Suppressor macrophage (primary cell): ENCODE results near the gene BRINP2.

ENCODE experiments used
- DNase-seq, 4 experiments: peaks; one replicate each; pipeline ENCODE4 v3.0.0-alpha.2; 2020 to 2022
- total RNA-seq, 17 experiments: gene quantifications; one replicate each; lab custom pipeline; 2026; ENCODE audit warnings: mixed read lengths in 6 of 17, inconsistent platforms in 3 of 17; lab: John Stamatoyannopoulos, UW

BRINP2 gene
- total RNA-seq = 0 to 2.3 (median 0) reads per million in 17 experiments

- DNase-seq = no peak
These were observed at the start of gene BRINP2 for GRCh38 chr1:177170756-177171535. BRINP2 (plus strand) TSS chr1:177170958; CDS start chr1:177229877, 58,919 bp downstream.

DNA sequence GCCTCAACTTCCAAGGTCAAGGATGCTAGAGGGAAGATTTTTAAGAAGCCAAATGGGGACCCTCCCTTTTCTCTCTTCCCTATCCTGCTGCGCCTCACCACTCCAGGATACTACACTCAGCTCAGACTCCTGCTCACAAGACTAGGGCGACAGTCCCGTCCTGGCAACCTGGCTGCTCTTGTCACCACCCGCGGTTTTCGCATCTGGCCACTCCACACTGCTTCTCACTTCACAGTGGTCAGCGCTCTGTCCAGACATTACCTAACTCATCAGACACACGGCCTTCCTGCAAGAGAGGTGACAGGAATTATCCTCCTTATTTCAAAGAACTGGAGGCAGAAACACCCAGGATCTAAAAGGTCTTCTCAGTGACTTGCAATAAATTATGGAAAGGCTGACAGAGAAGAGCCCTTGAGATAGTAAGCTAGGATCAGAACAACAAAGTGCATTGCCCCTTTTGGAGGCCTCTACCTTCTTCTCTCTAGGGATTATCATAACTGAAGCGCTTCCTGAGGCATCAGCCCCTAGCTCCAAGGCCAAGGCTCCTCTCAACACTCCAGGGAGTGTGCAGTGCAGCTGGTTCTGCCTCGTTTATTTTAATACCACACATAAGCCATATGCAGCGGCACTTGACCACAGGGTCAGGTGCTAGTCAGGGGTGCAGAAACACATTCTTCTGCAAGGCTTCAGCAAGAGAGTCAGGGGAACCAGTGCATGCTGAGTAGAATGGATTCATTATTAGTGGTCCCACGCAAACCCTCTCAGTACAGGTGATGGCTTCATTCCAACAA lies 48.1 kb upstream of the BRINP2 start:
- DNase-seq = no peak

GRCh38 chr1:177124577-177125278 lies 46.0 kb upstream of the BRINP2 start:
- no peak for DNase-seq

GRCh38 chr1:177126267-177126666 lies 44.5 kb upstream of the BRINP2 start:
- no peak for DNase-seq

DNA sequence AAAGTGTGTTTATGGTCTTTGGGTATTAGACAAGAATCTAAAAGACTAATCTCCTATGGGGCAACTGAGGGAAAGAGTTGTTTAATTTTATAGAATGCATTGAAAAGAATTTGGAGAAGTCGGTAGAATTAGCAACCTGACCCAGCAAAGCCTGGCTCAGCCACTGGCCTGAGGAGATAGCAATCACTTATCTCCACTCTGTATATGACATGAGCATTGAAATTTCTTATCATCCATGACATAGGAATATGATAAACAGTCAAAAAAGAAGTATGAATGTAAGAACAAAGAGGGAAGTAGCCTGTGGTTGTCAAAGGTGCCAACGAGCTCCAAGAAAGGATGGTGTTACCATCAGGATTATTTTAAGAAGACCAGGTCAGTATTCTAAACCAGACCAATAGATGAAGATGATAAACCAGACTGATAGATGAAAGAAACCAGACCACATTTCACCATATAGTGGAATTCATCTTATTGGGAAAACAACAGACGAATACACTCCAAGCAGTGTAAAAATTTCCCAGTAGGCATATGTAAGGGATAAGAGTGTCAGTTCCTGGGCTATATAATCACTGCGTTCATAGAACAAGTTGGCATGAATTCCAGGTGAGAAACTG lies 42.0 kb upstream of the BRINP2 start:
- no peak for DNase-seq

DNA sequence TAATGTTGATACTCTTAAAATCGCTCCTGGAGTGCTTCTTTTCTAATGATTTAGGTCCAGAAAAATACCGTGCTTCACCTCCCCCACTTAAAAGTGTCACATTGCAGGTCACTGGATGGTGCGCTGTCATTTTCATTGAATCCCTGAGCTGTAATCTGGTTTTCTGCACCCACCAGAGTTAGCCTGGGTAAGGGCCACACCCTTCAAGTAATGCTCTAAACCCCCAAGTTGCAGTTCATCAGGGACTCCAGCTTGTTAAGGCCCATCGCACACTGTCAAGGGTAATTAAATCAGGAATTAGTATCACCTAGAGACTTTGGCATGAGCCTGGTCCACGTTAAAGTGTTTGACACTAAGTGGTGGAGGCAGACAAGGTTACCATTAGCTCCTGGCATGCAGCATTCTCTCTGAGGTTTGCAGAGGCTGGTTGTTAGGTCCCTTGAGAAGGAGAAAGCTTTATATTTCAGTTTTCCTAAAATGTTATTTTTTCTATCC lies 40.3 kb upstream of the BRINP2 start:
- no peak for DNase-seq

- DNase-seq = no peak
These were observed 39.0 kb upstream of the BRINP2 start for GRCh38 chr1:177131723-177132122.

GRCh38 chr1:177132141-177132540 lies 38.6 kb upstream of the BRINP2 start:
- DNase-seq = no peak

DNA sequence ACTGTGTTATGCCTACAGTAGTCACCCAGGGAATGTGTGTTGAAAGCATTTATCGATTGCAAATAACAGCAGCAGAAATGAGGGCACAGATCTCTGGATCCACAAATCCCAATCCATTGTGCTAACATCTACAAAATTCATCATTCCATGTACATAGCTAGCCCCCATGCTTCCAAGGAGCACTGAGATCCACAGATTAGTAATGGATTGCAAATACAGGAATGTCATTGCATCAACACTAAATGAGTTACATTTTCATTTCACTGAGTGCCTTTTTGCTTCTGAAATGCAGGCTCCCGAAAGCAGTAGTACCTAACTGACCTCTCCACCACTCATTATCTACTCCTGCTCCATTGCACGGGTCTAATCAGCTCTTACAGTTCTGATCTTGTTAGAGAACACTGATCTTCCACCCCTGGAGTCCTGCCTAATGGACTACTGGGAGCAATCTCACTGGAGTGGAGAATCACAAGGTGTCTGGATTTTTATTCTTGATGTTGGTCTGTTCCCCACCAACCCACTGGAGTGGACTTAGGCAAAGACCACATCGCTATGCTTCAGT lies 36.7 kb upstream of the BRINP2 start:
- no peak for DNase-seq

DNA sequence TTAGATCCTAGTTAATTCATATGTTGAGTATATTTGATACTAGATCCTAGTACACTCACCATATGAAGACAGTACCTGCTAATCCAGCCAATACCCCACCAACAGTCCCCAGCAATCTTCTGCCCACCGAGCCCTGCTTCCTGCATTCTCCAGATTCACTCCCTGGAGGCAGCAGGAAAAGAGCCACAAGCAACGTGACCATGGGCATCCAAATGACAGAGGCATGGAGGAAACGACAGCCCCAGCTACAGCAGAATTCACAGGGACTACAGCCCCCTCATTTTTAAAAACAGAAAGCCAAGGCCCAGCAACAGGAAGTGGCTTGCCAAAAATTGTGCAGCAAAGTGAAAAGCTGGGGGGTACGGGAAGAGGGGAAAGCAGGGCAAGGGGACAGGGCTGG lies 35.5 kb upstream of the BRINP2 start:
- DNase-seq = no peak

DNA sequence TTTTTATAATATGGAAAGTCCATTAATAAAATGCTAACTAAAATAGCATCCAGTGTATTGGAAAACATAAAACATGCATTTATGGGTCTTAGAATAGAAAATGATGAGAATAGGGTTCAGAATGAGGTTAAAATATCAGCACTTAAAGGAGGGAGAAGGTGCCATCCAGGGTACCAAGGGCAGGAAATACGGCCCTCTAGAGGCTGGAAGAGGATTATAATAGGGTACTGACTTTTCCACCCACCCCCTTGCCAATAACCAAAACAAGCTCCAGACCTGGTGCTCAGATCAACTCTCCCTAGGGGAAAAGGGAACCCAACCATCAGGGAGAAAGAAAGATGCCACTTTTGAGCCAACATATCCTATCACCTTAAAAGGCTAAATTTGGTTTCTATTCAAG lies 32.9 kb upstream of the BRINP2 start:
- DNase-seq = no peak

DNA sequence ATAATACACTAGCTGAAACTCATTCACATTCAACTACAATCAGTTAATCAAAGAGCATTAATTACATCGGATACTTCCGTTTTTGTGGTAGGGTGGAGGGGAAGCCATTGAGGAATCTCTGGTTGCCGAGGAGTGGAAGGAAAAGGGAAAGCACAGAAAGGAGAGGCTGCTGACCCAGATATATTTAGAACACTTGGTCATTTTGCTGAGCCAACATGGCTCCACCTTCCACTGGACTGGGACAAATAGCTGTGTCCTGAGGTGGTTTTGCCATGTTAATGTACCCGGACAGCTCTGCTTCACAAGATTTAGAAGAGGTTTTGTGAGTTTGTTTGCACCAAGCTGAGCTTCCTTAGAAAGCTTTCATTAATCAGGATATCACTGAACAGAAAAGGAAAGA lies 32.4 kb upstream of the BRINP2 start:
- DNase-seq = no peak

GRCh38 chr1:177142010-177142409 lies 28.7 kb upstream of the BRINP2 start:
- DNase-seq = no peak

DNA sequence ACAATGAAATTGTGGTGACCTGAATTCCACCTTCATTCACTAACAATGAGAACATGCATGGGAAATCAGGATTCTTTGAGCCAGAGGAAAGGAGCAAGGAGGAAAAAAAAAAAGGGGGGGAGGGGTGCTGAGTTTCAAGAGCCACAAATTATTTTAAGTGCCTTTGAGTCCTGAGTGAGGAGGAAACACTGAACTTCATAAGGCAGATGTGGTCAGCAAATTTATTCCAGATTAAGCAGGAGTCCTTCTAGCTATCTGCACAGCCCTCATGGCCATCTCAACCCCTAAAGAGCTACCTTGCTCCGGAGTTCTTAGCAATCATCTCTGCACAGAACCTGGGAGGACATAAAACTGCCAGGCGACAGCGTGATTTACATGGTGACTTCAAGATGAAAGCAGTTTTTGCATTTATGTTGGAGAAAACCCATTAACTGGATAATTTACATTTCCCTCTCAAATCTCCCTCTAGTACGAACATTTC lies 27.9 kb upstream of the BRINP2 start:
- DNase-seq = no peak

GRCh38 chr1:177145106-177146070 lies 25.4 kb upstream of the BRINP2 start:
- no peak for DNase-seq

GRCh38 chr1:177146499-177146898 lies 24.3 kb upstream of the BRINP2 start:
- no peak for DNase-seq

DNA sequence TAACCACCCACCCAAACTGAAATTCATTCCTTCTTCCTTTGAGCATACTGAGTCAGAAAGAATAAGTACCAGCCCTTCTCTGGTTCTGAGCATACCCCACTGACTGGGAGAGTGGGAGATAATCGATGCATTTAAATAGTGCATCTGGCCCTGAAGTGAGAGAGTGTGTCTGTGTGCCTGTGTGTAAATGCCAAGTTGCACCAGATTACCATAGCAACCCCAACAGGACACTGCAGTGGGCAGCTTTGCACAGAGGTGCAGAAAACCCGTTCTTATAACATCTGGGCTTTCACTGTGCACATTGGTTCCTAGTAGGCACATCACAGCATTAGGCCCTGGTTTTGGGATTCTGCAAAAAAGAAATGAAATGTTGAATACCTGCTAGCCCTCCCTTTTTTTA lies 8.5 kb upstream of the BRINP2 start:
- no peak for DNase-seq

GRCh38 chr1:177163844-177164379 lies 6.8 kb upstream of the BRINP2 start:
- DNase-seq = no peak

GRCh38 chr1:177164380-177165068 lies 6.2 kb upstream of the BRINP2 start, which contains the start of gene ASTN1:
ASTN1 (minus strand) TSS chr1:177164712; CDS start chr1:177164676, 36 bp downstream.
- DNase-seq = no peak

DNA sequence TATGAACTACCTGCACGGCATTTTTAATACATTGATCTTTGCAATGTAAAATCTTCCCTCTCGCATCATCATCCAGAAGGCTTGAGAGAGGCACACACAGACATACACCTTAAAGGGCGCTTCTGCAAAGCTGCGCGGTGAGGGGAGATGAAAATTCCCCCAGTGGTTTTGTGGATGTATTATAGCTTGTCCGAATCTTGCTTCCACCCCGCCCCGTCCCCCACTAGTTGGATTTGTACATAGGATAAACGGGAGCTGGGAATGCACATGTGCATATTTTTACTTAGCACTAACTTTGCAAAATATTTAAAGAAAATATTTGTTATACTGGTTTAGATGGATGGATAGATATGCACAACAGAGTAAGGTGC lies 5.7 kb upstream of the BRINP2 start:
- DNase-seq = no peak
